HG02840 (cell line): ENCODE measurements around the gene GPSM1.

ENCODE experiments used
- ATAC-seq: cut with Tn5 transposase; IDR thresholded peaks from one replicate; pipeline ENCODE4 v1.9.1; 2021; ENCODE audit warnings: mild to moderate bottlenecking, moderate library complexity, moderate number of reproducible peaks; ENCODE audit not compliant: unreplicated experiment, low FRiP score

Gene GPSM1

DNA sequence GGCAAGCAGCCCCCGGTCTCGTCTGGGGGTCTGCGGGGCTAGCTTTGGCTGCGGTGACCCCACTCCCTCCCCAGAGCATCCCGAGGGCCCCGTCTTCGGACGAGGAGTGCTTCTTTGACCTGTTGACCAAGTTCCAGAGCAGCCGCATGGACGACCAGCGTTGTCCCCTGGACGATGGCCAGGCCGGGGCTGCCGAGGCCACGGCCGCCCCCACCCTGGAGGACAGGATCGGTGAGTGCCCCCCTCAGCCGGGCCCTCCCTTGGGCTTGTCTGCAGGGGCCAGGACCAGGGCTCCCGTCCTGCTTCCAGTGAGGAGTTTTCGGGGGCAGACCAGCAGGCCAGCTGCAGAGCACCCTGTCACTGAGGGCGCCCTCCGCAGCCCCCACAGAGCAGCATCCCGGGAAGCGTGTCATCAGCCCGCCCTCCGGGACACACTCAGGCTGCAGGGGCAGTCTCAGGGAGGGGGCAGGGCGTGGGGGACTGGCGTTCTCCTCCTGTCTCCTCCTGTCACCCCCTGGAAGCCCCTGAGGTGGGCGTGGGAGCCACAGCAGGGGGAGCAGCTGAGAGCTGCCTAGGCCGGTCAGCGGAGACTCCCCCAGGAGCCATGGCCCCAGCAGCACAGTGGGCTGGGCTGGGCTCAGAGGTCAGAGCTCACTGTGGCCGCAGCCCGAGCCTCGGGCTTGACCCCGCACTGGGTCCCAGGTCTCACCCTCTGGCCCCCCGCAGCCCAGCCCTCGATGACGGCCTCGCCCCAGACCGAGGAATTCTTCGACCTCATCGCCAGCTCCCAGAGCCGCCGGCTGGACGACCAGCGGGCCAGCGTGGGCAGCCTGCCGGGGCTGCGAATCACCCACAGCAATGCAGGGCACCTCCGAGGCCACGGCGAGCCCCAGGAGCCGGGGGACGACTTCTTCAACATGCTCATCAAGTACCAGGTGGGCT, 28.5 kb downstream of the GPSM1 start:
- no peak for ATAC-seq

DNA sequence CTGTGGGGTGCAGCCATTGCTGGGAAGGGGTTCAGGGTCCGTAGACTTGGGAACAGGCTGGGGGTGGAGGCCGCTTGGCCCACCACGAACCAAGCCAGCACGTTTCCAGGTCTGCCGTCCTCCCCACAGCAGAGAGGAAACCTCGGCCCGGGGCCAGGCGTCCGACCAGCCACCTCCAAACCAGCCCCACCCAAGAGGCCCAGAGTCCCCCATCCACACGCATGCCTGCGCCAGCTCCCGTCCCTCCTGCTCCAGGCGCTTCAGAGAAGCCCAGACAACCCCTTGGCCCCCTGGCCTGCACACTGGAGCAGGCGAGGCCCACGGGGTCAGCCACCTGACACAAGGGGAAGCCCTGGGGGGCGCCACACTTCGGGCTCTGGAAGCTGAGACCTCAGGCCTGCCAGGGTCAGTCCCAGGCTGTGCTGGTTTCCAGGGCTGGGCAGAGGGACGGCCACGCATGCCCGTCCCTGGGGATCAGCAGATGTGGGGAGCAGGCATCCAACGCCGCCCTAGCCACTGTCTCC, 29.9 kb downstream of the GPSM1 start:
- no peak for ATAC-seq

DNA sequence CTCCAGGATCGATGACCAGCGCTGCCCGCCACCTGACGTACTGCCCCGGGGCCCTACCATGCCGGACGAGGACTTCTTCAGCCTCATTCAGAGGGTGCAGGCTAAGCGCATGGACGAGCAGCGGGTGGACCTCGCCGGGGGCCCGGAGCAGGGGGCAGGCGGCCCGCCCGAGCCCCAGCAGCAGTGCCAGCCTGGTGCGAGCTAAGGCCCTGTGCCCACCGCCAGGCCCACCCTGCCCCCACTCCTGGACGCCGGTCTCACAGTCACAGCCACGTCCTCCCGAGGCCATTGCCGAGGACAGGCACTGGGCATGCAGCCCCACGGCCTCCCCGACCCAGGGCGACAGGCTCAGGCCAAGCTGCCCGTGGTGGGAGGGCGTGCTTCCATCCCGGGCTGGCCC, 30.7 kb downstream of the GPSM1 start:
- no peak for ATAC-seq

DNA sequence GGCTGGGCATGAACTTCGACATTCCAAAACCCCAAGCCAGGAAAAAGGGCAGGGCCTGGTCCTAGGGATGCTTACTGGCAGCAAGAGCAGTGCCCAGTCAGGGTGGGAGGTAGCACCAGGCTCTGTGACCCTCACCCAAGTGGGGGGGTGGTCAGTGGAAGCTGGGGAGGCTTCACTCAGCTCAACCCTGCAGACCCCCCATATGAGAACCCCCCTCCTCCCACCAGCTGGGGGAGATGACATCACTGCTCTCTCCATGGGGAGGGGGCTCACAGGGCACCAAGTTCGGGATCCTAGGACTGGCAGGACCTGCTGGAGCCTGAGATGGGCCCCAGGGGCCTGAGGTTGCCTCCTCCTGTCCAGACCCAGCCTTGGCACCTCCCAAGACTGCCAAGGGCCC, 31.5 kb downstream of the GPSM1 start:
- no peak for ATAC-seq

DNA sequence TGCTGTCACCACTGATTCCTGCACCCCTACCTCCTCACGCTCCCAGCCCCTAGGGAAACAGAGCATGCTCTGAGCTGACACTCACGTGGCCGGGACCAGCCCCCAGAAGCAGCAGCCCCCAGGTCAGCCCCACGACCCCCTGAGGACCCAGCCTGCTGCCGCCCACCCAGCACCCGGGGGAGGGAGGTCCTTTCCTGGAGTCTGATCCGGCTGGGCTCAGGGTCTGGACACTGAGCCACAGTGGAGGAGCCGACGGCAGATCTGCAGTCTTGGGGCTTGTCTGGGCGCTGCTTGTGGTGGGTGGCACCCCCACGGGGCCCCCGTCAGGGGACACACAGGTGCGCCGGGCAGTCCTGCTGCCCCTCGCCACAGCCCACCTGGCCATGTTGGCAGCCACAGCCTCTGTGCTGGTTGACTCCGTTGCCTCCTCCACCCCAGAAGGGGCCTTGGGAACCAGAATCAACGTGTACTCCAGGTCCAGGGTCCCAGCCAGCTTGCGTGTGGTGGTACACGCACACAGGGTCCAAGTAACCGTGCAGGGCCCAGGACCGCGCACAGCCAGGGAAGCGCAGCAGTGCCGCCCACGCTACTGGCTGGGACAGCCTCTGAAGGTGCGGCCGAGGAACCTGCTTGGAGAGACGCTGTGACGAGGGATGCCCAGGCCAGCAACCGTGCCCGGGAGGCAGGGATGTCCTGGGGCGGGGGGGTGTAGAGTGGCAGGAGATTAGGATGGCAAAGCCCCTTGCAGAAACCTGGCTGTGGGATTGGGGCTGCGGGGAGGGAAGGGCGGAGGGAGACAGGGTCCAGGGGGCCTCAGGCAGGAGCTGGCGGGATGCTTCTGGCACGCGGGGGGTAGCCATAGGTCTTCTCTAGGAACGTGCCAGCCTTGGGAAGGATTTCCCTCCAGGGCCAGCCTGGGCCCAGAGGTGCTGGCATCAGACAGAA, 32.7 kb downstream of the GPSM1 start:
- no peak for ATAC-seq

DNA sequence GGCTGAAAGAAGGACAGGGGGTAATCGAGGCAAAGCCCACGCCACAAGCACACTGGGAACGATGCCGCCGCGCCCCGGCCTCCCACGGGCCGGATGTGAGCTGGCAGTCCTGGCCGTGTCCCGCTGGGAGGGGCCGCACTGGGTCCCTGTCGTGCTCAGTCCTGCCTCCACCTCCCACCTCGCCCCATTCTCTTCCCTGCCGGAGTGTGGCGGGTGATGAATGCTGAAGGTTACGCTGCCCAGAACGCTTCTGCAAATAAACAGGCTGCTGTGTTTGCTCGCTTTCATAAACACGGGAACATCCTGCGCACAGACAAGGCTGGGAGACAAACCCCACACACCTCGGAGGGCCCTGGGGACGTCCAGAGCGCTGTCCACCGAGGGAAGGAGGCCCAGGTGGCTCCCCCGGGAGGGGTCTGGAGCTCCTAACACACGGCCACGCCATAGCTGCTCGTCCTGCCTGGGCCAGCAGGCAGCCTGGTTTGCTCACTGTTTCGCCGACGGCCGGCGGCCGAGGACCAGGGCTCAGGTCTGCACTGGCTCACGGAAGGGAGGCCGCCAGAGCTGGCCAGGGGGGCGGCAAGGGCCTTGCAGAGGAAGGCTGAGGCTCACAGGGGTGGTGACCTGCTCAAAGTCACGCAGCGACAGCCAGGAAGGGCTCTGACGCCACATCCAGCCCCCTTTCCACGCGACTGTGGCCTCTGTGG, 33.9 kb downstream of the GPSM1 start:
- ATAC-seq, result no peak

DNA sequence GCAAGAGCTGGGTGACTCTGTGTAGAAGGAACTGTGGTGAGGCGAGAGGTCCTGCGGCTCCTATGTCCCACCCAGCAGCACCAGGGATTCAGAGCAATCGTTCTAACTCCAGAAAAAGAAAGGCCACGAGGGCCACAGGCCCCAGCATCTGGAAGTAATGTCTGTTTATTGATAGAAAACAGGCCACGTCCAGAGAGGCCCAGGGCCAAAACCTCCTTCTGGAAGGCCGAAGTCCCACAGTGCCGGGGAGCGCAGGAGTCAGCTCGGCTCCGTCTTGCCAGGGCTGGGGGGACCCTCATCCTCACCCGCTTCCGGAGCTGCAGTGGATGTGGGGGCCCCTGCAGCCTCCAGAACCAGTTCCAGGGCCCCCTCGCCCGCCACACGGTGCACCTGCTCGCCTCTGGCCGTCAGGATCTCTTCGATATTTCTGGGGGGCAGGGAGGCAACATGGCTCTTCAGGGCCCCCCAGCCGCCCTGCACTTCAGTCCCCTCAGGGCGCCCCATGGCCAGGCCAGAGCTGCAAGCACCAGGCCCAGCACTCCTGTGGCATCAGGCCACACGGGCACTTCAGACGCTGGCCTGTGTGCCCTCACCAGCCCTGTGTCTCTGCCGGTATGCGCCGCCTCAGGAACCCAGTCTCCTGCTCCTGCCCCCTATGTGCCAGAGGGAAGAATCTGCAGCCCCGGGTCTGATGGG, 34.6 kb downstream of the GPSM1 start:
- ATAC-seq, result no peak

DNA sequence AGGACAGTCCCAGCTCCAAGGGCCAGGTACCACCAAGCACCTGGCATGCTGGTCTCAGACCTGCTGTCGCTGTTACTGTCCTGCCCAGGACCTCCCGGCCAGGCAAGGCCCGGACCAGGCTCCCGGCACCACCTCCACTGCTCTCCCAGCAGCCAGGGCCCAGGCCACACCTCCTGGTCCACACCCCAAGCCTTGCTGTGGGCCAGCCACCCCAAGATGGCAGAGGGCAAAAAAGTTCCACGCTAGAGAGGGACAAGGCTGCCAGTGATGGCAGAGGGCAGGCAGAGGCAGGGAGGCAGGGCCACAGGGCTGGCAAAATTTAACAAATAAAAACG, 35.1 kb downstream of the GPSM1 start:
- no peak for ATAC-seq

DNA sequence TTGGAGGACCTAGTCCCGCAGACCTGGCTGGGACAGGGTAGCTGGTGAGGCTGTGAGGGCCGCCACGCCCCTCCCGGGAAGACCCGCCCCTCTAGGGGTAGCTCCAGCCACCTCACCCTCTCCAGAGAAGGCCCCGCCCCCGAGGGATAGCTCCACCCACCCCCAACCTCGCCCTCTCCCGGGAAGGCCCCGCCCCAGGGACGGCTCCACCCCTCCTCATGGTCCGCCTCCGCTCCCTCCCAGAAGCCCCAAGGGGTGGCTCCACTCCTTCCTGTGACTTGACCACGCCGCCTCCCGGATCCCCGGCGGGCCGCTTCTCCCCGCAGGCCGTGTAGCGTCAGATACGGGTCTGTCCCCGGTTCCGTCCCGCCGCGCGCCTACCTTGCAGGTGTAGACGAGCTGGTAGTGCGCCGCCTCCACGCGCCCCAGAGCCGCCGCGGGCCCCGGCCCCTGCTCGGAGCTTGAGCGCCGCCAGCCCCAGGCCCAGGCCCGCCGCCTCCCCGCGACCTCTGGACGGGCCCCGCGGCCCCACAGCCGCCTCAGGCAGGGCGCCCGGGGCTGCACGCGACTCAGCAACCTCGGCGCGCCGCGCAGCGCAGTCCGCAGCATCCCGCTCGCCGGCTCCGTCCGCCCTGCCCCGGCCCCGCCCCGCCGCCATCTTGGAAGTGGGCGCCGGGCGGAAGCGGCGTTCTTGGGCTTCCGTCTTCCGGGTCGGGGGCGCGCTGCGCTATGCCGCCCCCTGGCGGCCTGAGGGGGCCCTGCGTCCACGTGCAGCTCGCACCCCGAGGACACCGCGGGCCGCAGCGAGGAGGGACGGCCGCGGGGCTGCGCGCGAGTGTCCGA, 36.0 kb downstream of the GPSM1 start, which contains the start of gene DNLZ:
Gene DNLZ, minus strand, starts transcription at position 639 of the 843 bp plus-strand sequence. Its CDS starts 30 bp downstream, at position 609.
- ATAC-seq, result peak; percentile 66

DNA sequence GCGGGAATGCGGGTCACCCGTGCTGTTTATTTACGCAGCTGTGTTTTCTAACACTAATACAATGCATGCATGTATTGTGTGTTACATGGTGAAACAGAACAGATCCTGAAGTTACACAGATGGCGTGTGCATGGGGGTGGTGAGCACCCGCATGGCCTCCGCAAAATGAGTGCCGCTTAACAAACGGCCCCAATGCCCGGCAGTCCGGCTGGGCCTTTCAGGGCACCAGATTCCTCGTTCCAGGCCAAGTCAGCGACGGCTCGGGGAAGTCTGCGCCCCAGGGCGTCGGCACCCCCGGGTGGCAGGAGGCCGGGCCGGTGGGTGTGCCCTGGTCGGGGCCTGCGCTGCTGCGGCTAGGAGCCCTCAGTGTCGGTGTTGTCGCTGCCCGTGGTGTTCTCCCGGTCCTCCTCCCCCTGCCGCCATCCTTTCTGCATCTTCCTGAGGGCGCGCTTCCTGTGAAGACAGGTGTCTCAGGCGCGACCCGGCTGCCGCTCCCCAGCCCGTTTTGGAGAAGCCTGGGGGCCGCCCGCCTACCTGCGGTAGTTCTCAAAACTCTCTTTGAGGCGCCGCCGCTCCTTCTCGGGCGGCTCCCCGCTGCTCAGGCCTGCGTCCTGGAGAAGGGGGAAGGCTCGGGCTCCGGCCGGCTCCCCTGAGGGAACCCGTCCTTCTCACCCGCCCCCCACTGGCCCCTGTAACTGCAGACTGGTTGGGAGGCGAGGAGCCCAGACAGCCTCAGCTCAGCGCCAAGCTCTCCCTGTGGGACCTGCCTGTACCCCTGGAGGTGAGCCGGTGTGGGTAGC, 36.8 kb downstream of the GPSM1 start:
- ATAC-seq, result no peak

DNA sequence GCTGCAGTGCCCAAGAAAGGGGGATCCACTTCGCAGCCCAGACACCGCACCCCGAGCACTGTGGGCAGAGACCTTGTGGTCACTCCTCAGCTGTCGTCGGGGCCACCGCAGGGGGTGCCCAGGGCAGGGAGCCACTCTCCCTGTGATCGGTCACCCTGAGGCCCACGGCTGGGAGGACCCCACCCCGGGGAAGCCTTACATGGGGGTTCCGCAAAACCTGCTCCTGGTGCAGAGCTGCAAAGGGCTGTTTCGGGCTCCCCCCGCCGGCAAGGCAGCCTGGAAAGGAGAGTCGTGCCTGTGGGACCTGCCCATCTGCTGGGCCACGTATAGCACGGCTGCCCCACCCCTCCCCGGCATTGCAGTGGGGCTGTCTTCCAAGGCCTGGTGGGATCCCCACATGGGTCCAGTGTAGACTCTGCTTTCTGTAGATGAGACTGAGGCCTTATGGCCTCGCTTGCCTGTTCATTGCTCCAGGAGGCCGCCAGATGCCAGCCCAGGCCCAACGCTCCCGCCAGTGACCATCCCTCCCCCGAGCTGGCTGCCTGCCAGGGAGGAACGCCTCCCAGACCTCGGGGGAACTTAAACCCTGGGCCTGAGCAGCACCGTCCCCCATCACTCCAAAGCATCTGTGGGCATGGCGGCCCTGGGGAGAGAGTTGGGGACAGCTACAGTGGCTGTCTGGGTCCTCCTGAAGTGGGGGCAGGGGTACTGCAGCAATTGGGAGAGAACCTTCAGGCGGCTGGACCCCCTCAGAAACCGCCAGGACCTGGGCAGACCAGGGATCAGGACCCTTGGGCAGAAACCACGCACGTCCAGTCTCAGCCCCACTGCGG, 37.8 kb downstream of the GPSM1 start:
- no peak for ATAC-seq

DNA sequence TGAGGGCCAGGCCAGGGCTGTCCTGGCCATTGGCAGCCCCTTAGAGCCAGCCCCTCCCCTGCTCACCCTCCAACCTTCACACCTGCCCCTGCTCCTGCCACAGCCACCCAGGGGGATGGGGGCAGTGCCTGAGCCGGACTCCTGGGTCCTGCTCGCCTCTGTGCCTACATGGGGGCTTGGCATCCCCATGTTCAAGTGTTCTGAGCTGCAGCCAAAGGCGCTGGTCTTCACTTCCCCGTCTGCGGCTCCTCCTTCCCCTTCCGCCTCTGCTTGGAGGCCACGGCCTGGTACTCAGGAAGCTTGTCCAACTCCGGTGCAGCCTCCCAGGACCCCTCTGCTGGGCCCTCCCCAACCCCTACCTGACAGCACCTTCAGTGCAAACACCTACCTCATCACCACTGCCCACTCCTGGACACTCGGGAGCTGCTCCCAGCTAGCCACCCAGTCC, 38.5 kb downstream of the GPSM1 start:
- ATAC-seq, result no peak

DNA sequence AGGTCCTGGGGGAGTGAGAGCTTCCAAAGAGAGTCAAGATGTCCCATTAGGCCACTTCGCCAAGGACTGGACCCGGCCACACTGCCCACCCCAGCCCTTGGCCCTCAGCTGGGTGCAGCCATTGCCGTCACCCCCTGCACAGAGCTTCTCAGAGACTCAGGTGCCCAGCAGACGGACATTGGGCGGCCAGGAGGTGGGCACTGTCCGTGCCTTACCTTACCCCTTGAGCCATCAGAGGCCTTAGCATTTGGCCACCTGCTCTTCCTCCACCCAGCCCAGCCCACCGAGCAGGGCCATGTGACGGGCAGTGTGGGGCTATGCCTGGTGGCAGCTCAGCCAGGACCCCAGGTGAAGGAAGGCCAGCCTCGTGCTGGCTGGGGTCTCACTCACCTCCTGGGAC, 39.5 kb downstream of the GPSM1 start:
- ATAC-seq, result no peak

DNA sequence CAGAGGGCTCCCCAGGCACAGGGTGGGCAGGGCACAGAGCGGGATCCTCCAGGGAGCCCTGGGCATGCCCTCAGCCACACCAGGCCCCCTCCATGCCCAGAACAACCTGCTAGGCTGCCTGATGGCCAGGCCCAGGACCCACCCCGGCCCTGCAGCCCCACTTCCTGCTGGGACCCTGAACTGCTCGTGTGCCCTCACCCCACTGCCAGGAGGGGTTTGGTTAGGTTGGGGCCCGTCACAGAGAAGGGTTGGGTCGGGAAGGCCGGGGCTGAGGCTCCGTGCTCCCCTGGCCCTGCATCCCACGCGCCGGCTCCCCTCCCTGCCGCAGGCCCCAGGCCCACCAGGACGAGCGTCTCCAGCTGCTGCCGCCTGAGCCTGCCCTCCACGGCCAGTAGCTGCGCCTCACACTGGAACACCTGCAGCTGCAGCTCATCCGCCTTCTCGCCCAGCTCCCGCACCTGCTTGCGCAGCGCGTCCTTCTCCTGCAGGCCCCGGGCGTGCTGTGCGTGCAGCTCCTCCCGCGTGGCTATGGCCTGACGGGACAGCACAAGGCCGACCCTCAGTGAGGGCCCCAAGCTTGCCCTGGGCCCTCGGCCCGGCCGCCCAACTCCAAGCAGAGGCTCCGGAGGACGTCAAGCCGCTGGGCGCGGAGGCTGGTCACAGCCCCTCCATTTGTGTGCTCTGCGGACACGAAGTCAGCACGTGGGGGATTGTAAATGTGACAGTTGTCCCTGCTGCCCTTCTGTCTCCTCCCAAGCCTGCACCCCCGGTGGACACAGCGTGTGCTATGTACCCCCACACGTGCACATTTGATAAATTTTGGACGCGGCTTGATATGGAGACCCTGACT, 40.2 kb downstream of the GPSM1 start:
- ATAC-seq, result no peak

DNA sequence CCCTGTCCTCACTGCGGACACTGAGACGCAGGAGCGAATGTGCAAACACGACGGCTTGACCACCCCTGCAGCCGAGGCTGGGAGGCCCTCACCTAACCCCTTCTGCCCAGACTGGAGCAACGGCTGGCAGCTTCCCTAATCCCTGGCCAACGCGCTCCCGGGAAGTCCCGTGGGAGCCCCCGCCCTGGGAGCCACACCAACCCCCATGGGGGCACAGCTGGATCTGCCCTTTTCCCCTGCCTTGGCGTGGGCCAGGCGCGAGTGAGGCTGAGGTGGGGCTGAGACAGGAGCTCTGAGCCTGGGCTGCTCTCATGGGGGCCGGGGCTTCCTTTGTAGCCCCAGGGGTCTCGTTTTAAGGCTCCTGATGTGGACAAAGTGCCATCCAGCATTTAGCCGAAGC, 40.9 kb downstream of the GPSM1 start:
- ATAC-seq, result no peak

DNA sequence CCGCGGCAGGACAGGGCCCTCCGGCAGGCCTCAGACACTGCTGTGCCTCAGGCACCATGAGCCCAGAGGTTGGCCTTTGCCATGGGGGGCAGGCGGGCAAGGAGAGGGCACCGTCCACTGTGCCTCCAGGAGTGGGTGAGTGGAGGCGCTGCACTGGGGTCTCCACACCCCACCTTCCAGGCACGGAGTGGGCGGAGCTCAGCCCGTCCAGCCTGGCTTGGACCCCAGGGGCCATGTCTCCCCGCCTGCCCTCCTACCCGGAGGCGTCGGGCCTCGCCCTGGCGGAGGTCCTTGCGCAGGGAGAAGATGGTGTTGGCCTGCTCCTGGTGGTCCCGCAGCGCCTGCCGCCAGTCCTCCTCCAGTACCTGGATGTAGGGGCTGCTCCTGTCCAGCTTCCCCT, 42.7 kb downstream of the GPSM1 start:
- ATAC-seq, result no peak
